H7 (cell line): ENCODE measurements around the gene PLEKHA7. TPM values are rescaled to one million over a fixed set of nuclear protein-coding genes. Genes with fewer than 3 reads are reported as not detected.
"Not testable (repeated sequence)": the region's sequence is repeated elsewhere in the genome, so short reads cannot be mapped to it uniquely, and the experiment has no call there.

Experiments used
- DNase-seq: peaks from one replicate; pipeline ENCODE4 v3.0.0; 2012
- H3K27me3 ChIP-seq: 2 replicates; pipeline ENCODE4 v1.6.0; 2011; ENCODE audit warnings: mild to moderate bottlenecking, low read length; ENCODE audit not compliant: control insufficient read depth, insufficient read depth
- H3K36me3 ChIP-seq: replicated peaks from 2 replicates; pipeline ENCODE4 v1.5.1; 2011; ENCODE audit warnings: low read length; ENCODE audit not compliant: control insufficient read depth, insufficient read depth
- H3K4me3 ChIP-seq: 2 replicates; pipeline ENCODE4 v1.5.1; 2011; ENCODE audit warnings: low read depth, mild to moderate bottlenecking, control low read depth, low read length, moderate library complexity; ENCODE audit not compliant: insufficient read depth
- total RNA-seq: library from RNA; depleted of rRNA; stranded (reverse); fragments of >200 nt; shearing (Covaris generic); gene quantifications from 2 replicates; pipeline ENCODE4 v1.2.3, GENCODE V29; 2014

Gene PLEKHA7
- total RNA-seq, 1 experiment from 2014 or later = 4.2 TPM

DNA sequence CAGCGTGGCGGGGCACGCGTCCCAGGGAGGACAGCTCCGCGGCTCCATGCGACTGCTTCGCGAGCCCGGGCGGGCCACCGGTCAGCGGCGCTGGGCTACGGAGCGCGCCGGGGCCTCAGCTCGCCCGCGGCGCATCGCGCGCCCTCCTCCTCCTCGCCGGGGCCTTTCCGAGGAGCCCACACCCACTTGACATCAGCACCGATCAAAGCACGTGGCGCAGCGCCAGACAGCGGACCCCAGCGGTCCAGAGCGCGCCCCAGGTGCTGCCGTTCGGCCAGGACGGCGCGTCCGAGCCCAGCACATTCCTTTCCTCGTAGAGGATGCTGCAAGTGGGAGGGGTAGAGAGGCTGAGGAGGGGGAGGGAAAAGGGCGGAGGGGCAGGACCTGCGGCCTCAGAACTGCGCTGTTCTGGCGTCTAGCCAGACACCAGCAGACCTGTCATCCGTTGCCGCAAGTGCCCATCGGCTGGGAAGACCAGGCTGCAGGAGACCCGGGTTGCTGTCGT is 88.6 kb downstream of the PLEKHA7 start:
- H3K36me3 ChIP-seq = no peaks in the 10 kb centered on the region
- H3K4me3 ChIP-seq = peak overlapping the region; percentile 34
- DNase-seq = peak; percentile 91
- H3K27me3 ChIP-seq = peaks cover 47% of the 10 kb centered on the region

GRCh38 chr11:16924826-16925560 is 89.2 kb downstream of the PLEKHA7 start:
- peak overlapping the region; percentile 34 for H3K4me3 ChIP-seq
- DNase-seq = peak; percentile 87
- H3K36me3 ChIP-seq = no peaks in the 10 kb centered on the region
- peaks cover 47% of the 10 kb centered on the region for H3K27me3 ChIP-seq

- no peaks in the 10 kb centered on the region for H3K36me3 ChIP-seq
- H3K4me3 ChIP-seq = no peak overlapping the region
- DNase-seq = peak; percentile 28
- H3K27me3 ChIP-seq = peaks cover 47% of the 10 kb centered on the region
Observed at GRCh38 chr11:16924462-16924825, 89.8 kb downstream of the PLEKHA7 start.

DNA sequence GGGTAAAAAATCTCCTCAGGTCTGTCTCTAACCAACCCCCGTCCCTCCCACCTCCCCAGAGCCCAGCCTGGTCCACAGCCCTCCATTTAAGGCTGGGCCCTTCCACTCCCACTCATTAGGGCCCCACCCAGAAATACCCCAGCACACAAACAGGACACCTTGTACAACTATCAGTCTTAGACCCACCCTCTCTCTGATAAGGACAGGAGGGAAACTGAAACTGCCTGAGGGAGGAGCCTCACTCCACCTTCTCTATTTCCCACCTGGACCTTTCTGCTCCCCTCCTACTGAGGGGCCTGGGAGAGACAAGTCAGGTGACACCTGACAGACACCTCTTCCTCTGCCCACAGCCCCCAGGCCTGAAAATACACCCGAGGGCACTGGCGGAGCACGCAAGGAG is 90.2 kb downstream of the PLEKHA7 start:
- peaks cover 47% of the 10 kb centered on the region for H3K27me3 ChIP-seq
- no peaks in the 10 kb centered on the region for H3K36me3 ChIP-seq
- H3K4me3 ChIP-seq = no peak overlapping the region
- DNase-seq = no peak

GRCh38 chr11:16921668-16922067 is 92.5 kb downstream of the PLEKHA7 start:
- no peak for DNase-seq
- Histone ChIP-seq H3K27me3 (peaks cover 42% of the 10 kb centered on the region), H3K36me3 (no peaks in the 10 kb centered on the region)

GRCh38 chr11:16921019-16921418 is 93.2 kb downstream of the PLEKHA7 start:
- H3K4me3 ChIP-seq = no peak overlapping the region
- peaks cover 35% of the 10 kb centered on the region for H3K27me3 ChIP-seq
- no peak for DNase-seq
- H3K36me3 ChIP-seq = no peaks in the 10 kb centered on the region

More at GRCh38 chr11:16921668-16922067, 92.5 kb downstream of the PLEKHA7 start:
- no peak overlapping the region for H3K4me3 ChIP-seq

- Histone ChIP-seq H3K4me3 (no peak overlapping the region), H3K27me3 (peaks cover 31% of the 10 kb centered on the region), H3K36me3 (no peaks in the 10 kb centered on the region)
- DNase-seq = no peak
Observed at GRCh38 chr11:16920559-16920958, 93.7 kb downstream of the PLEKHA7 start.

GRCh38 chr11:16918543-16919182 is 95.6 kb downstream of the PLEKHA7 start:
- not testable (repeated sequence) for DNase-seq, H3K4me3 ChIP-seq, H3K36me3 ChIP-seq
- peaks cover 13% of the 10 kb centered on the region for H3K27me3 ChIP-seq

GRCh38 chr11:16917941-16918340 is 96.3 kb downstream of the PLEKHA7 start:
- DNase-seq = no peak
- Histone ChIP-seq H3K36me3 (no peaks in the 10 kb centered on the region), H3K27me3 (peaks cover 7% of the 10 kb centered on the region), H3K4me3 (no peak overlapping the region)

- Histone ChIP-seq H3K27me3 (no peaks in the 10 kb centered on the region), H3K36me3 (no peaks in the 10 kb centered on the region), H3K4me3 (no peak overlapping the region)
- peak; percentile 34 for DNase-seq
Observed at GRCh38 chr11:16912692-16913111, 101.5 kb downstream of the PLEKHA7 start.

DNA sequence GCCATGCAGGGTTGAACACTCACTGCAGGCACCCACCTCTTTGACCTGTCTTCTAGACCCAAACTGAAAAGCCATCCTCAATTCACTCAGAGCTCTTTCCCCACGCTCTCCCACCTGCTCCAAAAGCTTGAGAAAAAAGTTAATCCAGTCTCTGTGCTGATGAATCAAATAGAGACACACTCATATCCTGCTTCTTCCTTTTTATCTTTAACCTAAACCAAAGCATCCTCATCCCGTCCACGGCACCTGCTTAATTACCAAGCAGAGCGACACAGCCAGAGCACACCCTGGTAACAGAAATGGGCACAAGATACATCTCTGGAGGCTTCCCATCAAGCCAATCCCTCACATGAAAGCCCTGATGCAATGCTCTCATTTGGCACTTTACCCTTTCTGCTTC is 102.6 kb downstream of the PLEKHA7 start:
- Histone ChIP-seq H3K36me3 (no peaks in the 10 kb centered on the region), H3K4me3 (no peak overlapping the region), H3K27me3 (no peaks in the 10 kb centered on the region)
- no peak for DNase-seq

GRCh38 chr11:16911186-16911585 is 103.0 kb downstream of the PLEKHA7 start:
- Histone ChIP-seq H3K4me3 (no peak overlapping the region), H3K27me3 (no peaks in the 10 kb centered on the region), H3K36me3 (no peaks in the 10 kb centered on the region)
- no peak for DNase-seq

GRCh38 chr11:16909359-16910035 is 104.7 kb downstream of the PLEKHA7 start:
- H3K36me3 ChIP-seq = no peaks in the 10 kb centered on the region
- DNase-seq = no peak
- H3K27me3 ChIP-seq = no peaks in the 10 kb centered on the region
- no peak overlapping the region for H3K4me3 ChIP-seq

DNA sequence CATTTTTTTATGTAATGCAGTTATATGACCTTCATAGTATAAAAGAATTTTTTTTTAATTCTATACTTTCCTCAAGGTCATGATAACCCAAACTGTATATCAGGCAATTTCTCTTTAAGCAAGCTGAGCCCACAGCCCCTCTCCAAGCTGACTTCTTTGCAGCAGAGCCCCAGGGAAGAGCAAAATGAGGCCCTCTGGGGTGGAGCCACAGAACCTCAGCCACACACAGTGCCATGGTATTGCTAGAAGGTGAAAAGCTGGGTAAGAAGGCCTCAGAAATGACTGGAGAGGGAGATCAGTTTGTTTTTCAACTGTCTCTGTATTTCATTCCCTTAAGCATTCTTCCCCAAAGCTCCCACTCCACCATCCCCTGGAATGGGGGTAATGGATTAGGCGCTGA is 108.8 kb downstream of the PLEKHA7 start:
- DNase-seq = no peak
- H3K27me3 ChIP-seq = no peaks in the 10 kb centered on the region
- H3K4me3 ChIP-seq = no peak overlapping the region
- H3K36me3 ChIP-seq = no peaks in the 10 kb centered on the region

GRCh38 chr11:16904761-16905160 is 109.5 kb downstream of the PLEKHA7 start:
- H3K4me3 ChIP-seq, H3K27me3 ChIP-seq, H3K36me3 ChIP-seq, DNase-seq: not testable (repeated sequence)
